HG03460 (cell line): ENCODE data around the gene KCNIP4.

Experiments
- ATAC-seq: cut with Tn5 transposase; IDR thresholded peaks from one replicate; pipeline ENCODE4 v1.9.1; 2021; ENCODE audit not compliant: unreplicated experiment

Gene KCNIP4

DNA sequence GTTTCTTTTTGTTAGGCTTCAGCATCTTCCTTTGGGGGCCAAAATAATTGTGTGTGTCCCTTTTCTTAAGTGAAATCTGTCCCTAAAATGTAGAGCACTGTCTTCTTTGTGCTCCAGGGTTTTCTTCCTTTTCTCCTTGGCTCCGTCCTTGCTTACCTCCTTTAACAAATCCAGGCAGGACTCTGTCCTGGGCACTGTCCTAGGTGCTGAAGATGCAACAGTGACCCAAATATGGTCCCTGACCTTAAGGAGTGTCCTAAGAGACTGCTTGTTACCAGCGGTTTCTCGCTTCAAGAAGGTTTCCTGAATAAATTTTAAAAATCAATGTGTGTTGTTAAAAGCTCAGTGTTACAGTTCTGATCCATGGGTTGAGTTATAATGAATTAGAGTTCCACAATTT is 471.8 kb downstream of the KCNIP4 start:
- no peak for ATAC-seq

DNA sequence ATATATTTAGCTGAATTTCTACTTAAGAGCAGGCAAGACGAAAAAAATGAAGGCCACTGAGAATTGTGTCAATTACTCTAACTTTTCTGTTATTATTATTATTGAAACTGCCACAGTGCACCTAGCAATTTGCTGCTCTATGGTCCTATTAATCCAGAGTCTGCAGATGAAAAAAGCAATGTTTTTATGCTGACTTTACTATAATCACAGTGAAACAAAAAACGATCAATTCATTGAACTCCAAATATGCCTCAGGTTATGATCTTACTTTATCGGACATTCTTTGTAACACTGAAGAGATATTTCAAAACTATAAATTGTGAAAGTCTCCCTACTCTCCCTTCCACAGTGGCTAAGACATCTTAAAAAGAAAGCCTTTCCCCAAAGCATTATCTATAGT is 474.4 kb downstream of the KCNIP4 start:
- no peak for ATAC-seq

GRCh38 chr4:21470535-21470934 is 478.0 kb downstream of the KCNIP4 start:
- no peak for ATAC-seq

- no peak for ATAC-seq
Measured at GRCh38 chr4:21469438-21470300, 478.9 kb downstream of the KCNIP4 start.

GRCh38 chr4:21467551-21467950 is 481.0 kb downstream of the KCNIP4 start:
- no peak for ATAC-seq

GRCh38 chr4:21457086-21457840 is 491.3 kb downstream of the KCNIP4 start:
- ATAC-seq: no peak

DNA sequence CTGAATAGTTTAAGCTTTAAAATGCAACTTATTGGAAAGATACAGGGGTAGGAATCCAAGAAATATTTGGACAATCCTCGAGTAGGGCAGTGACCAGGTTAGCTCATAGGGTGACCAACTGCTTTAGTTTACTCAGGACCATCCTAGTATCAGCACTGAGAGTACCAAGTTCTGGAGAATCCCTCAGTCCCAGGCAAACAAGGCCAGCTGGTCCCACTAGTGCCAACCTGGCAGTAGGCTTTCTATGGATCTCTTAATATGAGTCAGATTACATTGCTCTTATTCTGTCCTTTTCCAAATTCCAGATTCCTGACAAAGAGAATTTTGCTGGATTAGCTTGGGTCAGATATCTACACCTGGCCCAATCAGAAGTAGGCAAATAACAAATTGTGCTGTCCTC is 493.7 kb downstream of the KCNIP4 start:
- no peak for ATAC-seq

- ATAC-seq: no peak
Measured at GRCh38 chr4:21454201-21454600, 494.4 kb downstream of the KCNIP4 start.

DNA sequence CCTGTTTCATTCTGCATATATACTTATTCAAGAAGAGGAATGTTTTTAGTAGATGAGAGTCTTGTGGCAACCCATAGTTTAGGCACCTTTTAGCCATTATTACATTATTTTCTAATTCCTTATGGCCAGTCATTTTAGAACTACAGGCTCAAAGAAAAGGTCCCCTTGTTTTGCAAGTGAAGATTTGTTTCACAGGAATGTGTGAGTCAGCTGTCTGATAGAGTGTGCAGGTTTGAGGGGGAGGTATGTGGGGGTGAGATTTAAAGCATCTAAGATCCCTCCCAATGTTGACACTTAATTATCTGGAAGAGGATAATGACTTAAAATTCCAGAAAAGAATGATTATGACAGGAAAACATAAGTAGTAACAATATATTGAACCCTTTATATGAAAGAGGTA is 495.6 kb downstream of the KCNIP4 start:
- no peak for ATAC-seq

GRCh38 chr4:21451032-21451431 is 497.5 kb downstream of the KCNIP4 start:
- ATAC-seq: no peak

DNA sequence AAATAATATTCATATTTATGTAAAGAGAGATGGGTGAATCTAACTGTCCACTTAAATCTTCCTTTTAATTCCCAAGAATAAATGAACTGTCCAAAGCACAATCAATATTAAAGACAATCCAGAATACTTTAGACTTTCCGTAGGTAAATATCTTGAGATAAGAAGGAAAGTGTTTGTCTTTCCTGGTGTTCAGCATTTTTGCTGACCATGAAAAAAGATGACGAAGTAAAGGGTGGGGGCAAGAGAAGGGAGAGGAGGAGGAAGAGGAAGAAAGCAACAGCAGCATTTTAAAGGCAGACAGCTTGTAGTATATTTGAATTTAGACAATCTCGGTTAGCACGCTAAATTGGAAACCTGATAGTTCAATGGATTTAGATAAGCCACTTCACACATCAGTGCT is 498.2 kb downstream of the KCNIP4 start:
- no peak for ATAC-seq

DNA sequence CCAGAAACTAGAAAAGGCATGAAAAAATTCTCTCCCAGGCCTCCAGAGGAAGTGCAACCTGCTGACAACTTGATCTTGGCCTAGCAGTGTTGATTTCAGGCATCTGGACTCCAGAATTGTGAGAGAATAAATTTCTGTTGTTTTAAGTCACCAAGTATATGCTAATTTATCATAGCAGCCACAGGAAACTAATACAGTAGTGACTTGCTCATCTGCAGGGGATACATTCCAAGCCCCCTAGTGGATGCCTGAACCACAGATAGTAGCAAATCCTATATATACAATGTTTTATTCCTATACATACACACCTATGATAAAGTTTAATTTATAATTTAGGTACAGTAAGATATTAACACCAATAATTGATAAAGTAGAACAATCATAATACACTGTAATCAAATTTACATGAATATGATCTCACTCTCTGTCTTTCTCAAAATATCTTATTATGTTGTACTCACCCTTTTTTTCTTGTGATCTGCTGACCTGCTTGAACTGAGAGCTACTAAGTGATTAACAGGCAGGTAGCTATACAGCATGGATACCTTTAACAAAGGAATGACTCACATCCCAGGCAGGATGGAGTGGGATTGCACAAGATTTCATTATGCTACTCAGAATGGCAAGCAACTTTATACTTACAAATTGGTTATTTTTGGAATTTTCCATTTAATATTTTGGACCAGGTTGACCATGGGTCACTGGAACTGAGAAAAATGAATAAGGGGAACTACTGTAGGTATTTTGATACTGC is 501.1 kb downstream of the KCNIP4 start:
- ATAC-seq: no peak

DNA sequence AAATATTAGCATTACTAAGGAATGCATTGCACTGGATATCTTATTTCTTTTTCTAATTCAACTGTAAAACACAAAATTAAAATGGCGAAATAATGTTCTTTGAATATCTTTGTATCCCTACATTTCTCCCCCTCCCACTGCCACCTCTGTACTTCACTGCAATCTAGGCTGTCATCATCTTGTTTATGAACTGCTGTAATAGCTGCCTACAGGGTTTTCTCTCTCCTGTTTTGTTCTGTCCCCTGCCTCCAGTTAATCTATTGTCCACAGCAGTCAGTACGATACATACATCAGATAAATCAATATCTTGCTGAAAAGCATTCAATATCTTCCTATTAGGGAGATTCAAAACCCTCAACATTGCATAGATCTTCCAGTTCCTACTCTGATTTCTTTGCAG is 528.4 kb downstream of the KCNIP4 start:
- no peak for ATAC-seq

- ATAC-seq: no peak
Measured at GRCh38 chr4:21415728-21416127, 532.8 kb downstream of the KCNIP4 start.

DNA sequence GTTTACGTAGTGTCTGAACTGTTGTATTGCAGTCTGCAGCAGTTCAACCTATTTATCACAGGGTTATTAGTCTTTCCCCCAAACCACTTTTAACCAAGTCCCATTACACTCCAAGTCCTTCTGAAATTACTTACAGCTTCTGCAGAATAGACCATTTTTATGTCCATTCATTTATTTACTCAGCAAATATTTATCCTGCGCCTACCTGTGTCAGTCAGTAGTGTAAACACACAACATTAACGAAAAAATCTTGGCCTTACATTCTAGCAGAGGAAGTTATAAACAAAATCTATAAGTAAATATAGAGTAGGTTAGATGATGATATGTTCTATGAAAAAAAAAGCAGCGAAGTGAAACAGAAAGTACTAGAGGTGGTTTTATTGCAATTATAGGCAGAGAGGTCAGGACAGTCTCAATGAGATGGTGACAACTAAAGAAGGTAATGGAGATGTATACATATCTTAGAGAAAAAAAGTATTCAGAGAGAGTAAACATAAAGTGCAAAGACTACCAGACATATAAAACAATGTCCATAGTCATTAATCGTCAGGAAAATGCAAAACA is 534.7 kb downstream of the KCNIP4 start:
- ATAC-seq: no peak

DNA sequence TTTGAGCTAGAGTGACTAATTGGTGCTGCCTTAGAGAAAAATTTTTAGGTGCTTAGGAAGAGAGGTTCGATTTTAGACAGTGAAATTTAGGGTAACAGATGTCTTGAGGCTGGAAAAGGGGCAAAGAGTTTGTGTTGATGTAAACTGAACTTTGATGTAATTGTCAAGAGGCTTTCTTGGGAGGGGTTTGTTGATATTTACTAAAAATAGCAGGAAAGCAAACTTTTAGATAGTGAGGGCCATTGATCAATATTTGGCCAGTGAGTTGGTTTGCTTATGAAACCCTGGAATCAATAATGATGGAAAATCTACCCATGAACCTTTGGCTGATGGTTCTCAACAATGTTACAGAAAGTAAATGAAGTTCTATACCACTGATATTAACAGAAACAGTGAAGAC is 537.5 kb downstream of the KCNIP4 start:
- ATAC-seq: no peak

- no peak for ATAC-seq
Measured at GRCh38 chr4:21410372-21410771, 538.2 kb downstream of the KCNIP4 start.

- ATAC-seq: no peak
Measured at GRCh38 chr4:21387683-21388082, 560.9 kb downstream of the KCNIP4 start.

- no peak for ATAC-seq
Measured at GRCh38 chr4:21386166-21386780, 562.3 kb downstream of the KCNIP4 start.

DNA sequence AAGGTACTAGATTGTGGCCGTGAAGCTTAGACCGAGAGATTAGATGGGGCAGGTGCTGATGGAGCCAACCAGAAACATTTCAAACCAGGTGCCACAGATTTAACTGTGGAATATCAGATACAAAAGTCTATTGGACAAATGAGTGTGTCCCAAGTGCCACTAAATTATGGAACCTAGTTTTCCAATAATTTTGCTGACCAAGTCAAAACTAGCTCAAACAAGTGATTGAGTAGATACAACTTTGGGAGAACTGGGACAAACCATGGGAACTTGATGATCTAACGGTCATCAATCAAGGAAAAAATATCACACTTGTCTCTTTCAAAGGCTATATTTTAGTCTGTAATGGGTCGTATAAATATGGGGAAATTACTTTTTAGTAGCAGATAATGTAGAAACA is 562.9 kb downstream of the KCNIP4 start:
- ATAC-seq: no peak

DNA sequence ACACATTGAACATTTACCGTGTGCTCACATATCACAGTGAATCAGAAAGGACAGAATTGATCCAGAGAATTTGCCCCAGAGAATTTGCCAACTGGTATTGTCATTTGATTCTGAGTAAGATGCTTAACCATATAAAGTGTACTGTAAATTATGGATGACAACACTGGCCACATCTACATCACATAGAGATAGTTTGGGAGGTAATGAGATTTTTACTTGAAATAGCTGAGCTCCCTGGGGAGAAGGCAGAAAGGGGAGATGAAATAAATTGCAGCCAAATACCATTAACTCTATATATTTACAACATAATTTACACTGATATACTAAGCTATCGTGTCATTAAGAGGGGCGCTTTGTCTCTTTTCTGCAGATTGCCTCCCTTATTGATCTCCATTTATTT is 564.0 kb downstream of the KCNIP4 start:
- no peak for ATAC-seq
